OCI-LY3 (cell line): ENCODE measurements around the gene PLEKHF1.

Experiments
- CTCF ChIP-seq: fragments of 200-600, 300-600 bp; sonication (generic); IDR thresholded peaks from 2 replicates; pipeline ENCODE4 v1.5.1; 2014; ENCODE audit warnings: antibody characterized with exemption, low read length, low read depth
- EZH2phosphoT487 ChIP-seq: fragments of 200-600 bp; shearing (Covaris generic); IDR thresholded peaks from 2 replicates; pipeline ENCODE4 v1.6.1; 2018; ENCODE audit warnings: antibody characterized with exemption, mixed run types, low read depth

GRCh38 chr19:29685326-29685725, 20.1 kb downstream of the PLEKHF1 start:
- TF ChIP-seq CTCF = no peak
- no peak for TF ChIP-seq EZH2phosphoT487
